Measurements from ENCODE around the gene NCK2.

Gene NCK2

DNA sequence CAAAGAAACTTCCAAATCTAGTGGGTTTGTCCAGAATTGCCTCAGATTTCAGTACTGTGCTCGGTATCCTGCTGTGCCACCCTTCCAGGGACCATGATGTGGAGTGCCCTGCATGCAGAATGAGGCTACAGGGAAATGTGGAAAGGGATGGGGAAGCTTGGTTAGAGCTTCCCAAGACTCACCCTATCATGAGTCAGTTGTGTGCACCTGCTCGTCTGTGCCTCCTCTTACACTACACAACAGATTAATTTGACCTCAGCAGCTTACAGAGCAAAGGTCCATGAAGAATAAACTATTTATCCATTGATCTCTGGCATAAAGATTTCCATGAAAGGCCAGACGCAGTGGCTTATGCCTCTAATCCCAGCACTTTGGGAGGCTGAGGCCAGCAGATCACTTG, 21.3 kb upstream of the NCK2 start:
- H3K4me3 ChIP-seq (ENCODE audit: low read depth, low read length), result no peak overlapping the region
- no peak for DNase-seq (ENCODE audit: low read depth)
- TF ChIP-seq, protein P1, sequence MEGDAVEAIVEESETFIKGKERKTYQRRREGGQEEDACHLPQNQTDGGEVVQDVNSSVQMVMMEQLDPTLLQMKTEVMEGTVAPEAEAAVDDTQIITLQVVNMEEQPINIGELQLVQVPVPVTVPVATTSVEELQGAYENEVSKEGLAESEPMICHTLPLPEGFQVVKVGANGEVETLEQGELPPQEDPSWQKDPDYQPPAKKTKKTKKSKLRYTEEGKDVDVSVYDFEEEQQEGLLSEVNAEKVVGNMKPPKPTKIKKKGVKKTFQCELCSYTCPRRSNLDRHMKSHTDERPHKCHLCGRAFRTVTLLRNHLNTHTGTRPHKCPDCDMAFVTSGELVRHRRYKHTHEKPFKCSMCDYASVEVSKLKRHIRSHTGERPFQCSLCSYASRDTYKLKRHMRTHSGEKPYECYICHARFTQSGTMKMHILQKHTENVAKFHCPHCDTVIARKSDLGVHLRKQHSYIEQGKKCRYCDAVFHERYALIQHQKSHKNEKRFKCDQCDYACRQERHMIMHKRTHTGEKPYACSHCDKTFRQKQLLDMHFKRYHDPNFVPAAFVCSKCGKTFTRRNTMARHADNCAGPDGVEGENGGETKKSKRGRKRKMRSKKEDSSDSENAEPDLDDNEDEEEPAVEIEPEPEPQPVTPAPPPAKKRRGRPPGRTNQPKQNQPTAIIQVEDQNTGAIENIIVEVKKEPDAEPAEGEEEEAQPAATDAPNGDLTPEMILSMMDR (IDR thresholded peaks at IDR 0.05; ENCODE audit: low read depth, low read length, missing control alignments), result no peak

DNA sequence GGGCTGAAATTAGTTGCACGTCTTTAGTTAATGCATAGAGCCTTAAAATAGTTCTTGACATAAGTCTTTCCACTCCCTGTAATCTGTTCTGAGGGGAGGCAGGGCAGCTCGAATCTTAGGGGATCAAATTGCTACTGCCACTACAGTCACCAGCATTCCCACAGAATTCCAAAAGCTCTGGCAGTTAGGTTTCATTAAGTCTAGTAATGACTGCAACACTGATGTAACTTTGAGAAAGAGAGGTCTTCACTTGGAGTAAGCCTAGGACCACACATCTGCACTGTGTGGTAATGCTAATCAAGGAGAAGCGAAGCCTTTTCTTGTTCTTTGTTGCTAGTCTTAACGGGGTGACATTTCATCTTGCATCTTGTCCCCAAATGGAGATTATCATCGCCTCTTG, 19.3 kb upstream of the NCK2 start:
- H3K4me3 ChIP-seq (ENCODE audit: low read depth, low read length), result no peak overlapping the region
- TF ChIP-seq, protein P1 (IDR thresholded peaks at IDR 0.05; ENCODE audit: low read depth, low read length, missing control alignments), result no peak
- no peak for DNase-seq (ENCODE audit: low read depth)

GRCh38 chr2:105730170-105730569, 14.5 kb upstream of the NCK2 start:
- DNase-seq (ENCODE audit: low read depth), result no peak
- TF ChIP-seq, protein P1 (IDR thresholded peaks at IDR 0.05; ENCODE audit: low read depth, low read length, missing control alignments), result no peak
- H3K4me3 ChIP-seq (ENCODE audit: low read depth, low read length), result no peak overlapping the region

DNA sequence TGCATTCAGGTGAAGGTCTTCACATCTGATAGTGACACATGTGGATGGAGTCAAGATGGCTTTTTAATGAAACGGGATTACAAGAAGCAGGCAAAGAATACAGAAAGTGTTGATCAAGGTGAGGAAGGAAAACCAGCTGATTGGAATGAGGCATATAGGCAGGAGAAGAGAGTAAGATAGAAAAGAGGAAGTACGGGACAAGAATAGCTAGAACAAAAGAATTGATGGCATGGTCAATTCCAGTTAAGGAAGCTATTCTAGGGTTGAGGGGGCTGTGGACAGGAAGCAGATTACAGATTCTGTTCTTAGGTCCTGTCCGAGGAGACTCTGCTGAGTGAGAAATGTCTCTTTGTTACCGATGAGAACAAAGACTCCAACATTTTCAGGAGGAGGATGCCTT, 13.2 kb upstream of the NCK2 start:
- TF ChIP-seq, protein P1 (IDR thresholded peaks at IDR 0.05; ENCODE audit: low read depth, low read length, missing control alignments), result no peak
- DNase-seq (ENCODE audit: low read depth), result no peak
- no peak overlapping the region for H3K4me3 ChIP-seq (ENCODE audit: low read depth, low read length)

- H3K4me3 ChIP-seq (ENCODE audit: low read depth, low read length), result no peak overlapping the region
- DNase-seq (ENCODE audit: low read depth), result no peak
- TF ChIP-seq, protein P1 (IDR thresholded peaks at IDR 0.05; ENCODE audit: low read depth, low read length, missing control alignments), result no peak
Measured at GRCh38 chr2:105732101-105732500, 12.6 kb upstream of the NCK2 start.

DNA sequence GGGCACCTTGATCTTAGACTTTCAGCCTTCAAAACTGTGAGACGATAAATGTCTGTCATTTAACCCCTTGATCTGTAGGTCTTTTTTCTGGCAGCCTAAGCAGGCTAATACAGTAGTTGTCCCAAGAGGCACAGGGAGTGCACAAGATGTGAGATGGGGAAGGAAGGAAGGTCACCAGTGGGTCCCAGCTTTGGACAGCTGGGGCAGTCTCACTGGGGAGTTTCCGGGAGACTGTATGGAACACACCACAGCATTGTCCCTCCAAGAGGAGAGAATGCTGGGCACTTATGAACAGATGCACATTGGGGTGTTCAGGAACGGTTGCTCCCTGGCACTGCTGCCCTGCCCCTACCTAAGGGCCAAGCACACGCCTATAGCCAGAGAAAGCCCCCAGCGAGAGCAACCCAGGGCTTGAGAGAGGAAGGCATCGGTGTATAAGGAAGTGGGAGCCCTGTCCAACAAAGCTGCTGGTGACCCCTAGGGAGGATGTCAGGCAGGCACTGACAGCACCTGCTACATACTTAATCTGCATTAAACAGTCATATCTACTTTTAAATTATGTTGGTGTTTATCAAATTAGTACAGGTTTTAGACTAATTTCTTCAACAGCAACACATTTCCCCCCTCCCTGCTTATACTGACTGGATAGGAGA, 11.6 kb upstream of the NCK2 start:
- no peak for DNase-seq (ENCODE audit: low read depth)
- H3K4me3 ChIP-seq (ENCODE audit: low read depth, low read length), result no peak overlapping the region
- TF ChIP-seq, protein P1 (IDR thresholded peaks at IDR 0.05; ENCODE audit: low read depth, low read length, missing control alignments), result no peak

GRCh38 chr2:105733875-105734274, 10.8 kb upstream of the NCK2 start:
- H3K4me3 ChIP-seq (ENCODE audit: low read depth, low read length), result no peak overlapping the region
- TF ChIP-seq, protein P1 (IDR thresholded peaks at IDR 0.05; ENCODE audit: low read depth, low read length, missing control alignments), result no peak
- DNase-seq (ENCODE audit: low read depth), result no peak
